ENCODE measurements around the gene SLC45A2. TPM values are rescaled to one million over a fixed set of nuclear protein-coding genes. Genes with fewer than 3 reads are reported as not detected.
A peak's percentile ranks its signal among the peaks of the same experiment; 100 is the strongest.

The SLC45A2 gene
- total RNA-seq, 4 donors from 2014 or later, result not detected

GRCh38 chr5:34026089-34026761, 41.7 kb upstream of the SLC45A2 start:
- Histone ChIP-seq H3K36me3 (peaks cover 0 to 3% (median 0%) of the 10 kb centered on the region in 3 donors), H3K4me3 (no peak overlapping the region), H3K27ac (no peak overlapping the region), H3K27me3 (no peaks in the 10 kb centered on the region), H3K4me1 (no peaks in the 10 kb centered on the region), H3K9me3 (no peaks in the 10 kb centered on the region)
- no peak for TF ChIP-seq CTCF (IDR thresholded peaks at IDR 0.05)
- no peak for TF ChIP-seq POLR2A (IDR thresholded peaks at IDR 0.05)
- DNase-seq, result no peak

- Histone ChIP-seq H3K36me3 (peaks cover 0 to 3% (median 0%) of the 10 kb centered on the region in 3 donors), H3K9me3 (no peaks in the 10 kb centered on the region), H3K4me3 (no peak overlapping the region), H3K4me1 (no peaks in the 10 kb centered on the region), H3K27ac (peak overlapping the region in 1 of 4 donors; percentile 8), H3K27me3 (no peaks in the 10 kb centered on the region)
- no peak for DNase-seq
- TF ChIP-seq CTCF (IDR thresholded peaks at IDR 0.05) (no peak), POLR2A (IDR thresholded peaks at IDR 0.05) (no peak)
Observed at GRCh38 chr5:34022121-34022705, 37.7 kb upstream of the SLC45A2 start.

- no peaks in the 10 kb centered on the region for H3K4me1 ChIP-seq
- DNase-seq, result no peak
- TF ChIP-seq POLR2A (IDR thresholded peaks at IDR 0.05), result no peak
- no peak for TF ChIP-seq CTCF (IDR thresholded peaks at IDR 0.05)
- H3K27ac ChIP-seq, result no peak overlapping the region
- H3K27me3 ChIP-seq, result no peaks in the 10 kb centered on the region
- H3K36me3 ChIP-seq, result peaks cover 0 to 3% (median 0%) of the 10 kb centered on the region in 3 donors
- H3K9me3 ChIP-seq, result no peaks in the 10 kb centered on the region
- H3K4me3 ChIP-seq, result no peak overlapping the region
Observed at GRCh38 chr5:34021334-34021733, 36.8 kb upstream of the SLC45A2 start.

GRCh38 chr5:34020726-34021125, 36.2 kb upstream of the SLC45A2 start:
- Histone ChIP-seq H3K4me1 (no peaks in the 10 kb centered on the region), H3K27me3 (no peaks in the 10 kb centered on the region), H3K36me3 (peaks cover 0 to 3% (median 0%) of the 10 kb centered on the region in 3 donors), H3K4me3 (no peak overlapping the region), H3K9me3 (no peaks in the 10 kb centered on the region), H3K27ac (no peak overlapping the region)
- TF ChIP-seq CTCF (IDR thresholded peaks at IDR 0.05) (no peak), POLR2A (IDR thresholded peaks at IDR 0.05) (no peak)
- no peak for DNase-seq

- Histone ChIP-seq H3K9me3 (no peaks in the 10 kb centered on the region), H3K36me3 (no peaks in the 10 kb centered on the region), H3K27me3 (no peaks in the 10 kb centered on the region), H3K4me1 (peaks cover 0 to 9% (median 0%) of the 10 kb centered on the region in 4 donors), H3K27ac (no peak overlapping the region), H3K4me3 (no peak overlapping the region)
- DNase-seq, result no peak
- TF ChIP-seq CTCF (IDR thresholded peaks at IDR 0.05) (no peak), POLR2A (IDR thresholded peaks at IDR 0.05) (no peak)
Observed at GRCh38 chr5:34017254-34017653, 32.8 kb upstream of the SLC45A2 start.

All from Peyer's patch (tissue), 4 donors.